Osteoblast (primary cell): ENCODE data around the gene MARVELD3. TPM values are rescaled to one million over a fixed set of nuclear protein-coding genes. Genes with fewer than 3 reads are reported as not detected.
"Not testable (repeated sequence)": the region's sequence is repeated elsewhere in the genome, so short reads cannot be mapped to it uniquely, and the experiment has no call there.

Source experiments
- DNase-seq: peaks from one replicate; pipeline ENCODE4 v3.0.0; 2011; ENCODE audit warnings: low spot score, mixed read lengths; ENCODE audit not compliant: insufficient read length; ENCODE audit errors: missing footprints
- H2AFZ ChIP-seq: 2 replicates; pipeline ENCODE4 v1.6.0; 2011; ENCODE audit warnings: mild to moderate bottlenecking, low read length
- H3K27ac ChIP-seq: 2 replicates; pipeline ENCODE4 v1.5.1; 2011; ENCODE audit warnings: mild to moderate bottlenecking, low read depth, low read length, moderate library complexity
- H3K27me3 ChIP-seq: 2 replicates; pipeline ENCODE4 v1.6.0; 2012; ENCODE audit warnings: mild to moderate bottlenecking, control low read depth, inconsistent platforms, low read length, moderate library complexity; ENCODE audit not compliant: insufficient read depth
- H3K36me3 ChIP-seq: 2 replicates; pipeline ENCODE4 v1.5.1; 2011; ENCODE audit warnings: mild to moderate bottlenecking, low read length, control low read depth, moderate library complexity; ENCODE audit not compliant: insufficient read depth
- H3K4me1 ChIP-seq: 2 replicates; pipeline ENCODE4 v1.5.1; 2011; ENCODE audit warnings: mild to moderate bottlenecking, low read length, control low read depth, moderate library complexity; ENCODE audit not compliant: insufficient read depth
- H3K4me2 ChIP-seq: 2 replicates; pipeline ENCODE4 v1.6.0; 2011; ENCODE audit warnings: mild to moderate bottlenecking, low read length; ENCODE audit not compliant: insufficient read depth
- H3K4me3 ChIP-seq: fragments of 200-600 bp; sonication (generic); 3 replicates; pipeline ENCODE4 v1.5.1; 2012; ENCODE audit warnings: mild to moderate bottlenecking, low read length, inconsistent platforms; ENCODE audit not compliant: insufficient read depth
- H3K79me2 ChIP-seq: 2 replicates; pipeline ENCODE4 v1.6.0; 2012; ENCODE audit warnings: mild to moderate bottlenecking, low read length, control low read depth, inconsistent platforms; ENCODE audit not compliant: insufficient read depth
- H3K9me3 ChIP-seq: 2 replicates; pipeline ENCODE4 v1.5.1; 2011; ENCODE audit warnings: low read depth, low read length, control low read depth
- H4K20me1 ChIP-seq: 2 replicates; pipeline ENCODE4 v1.6.0; 2012; ENCODE audit warnings: mild to moderate bottlenecking, low read length, control low read depth; ENCODE audit not compliant: insufficient read depth
- total RNA-seq: library from RNA; depleted of rRNA; stranded (reverse); fragments of >200 nt; gene quantifications from 2 replicates; pipeline ENCODE4 v1.2.3, GENCODE V29; 2012
- TF ChIP-seq, protein P1 (sequence below): IDR thresholded peaks from 2 replicates; pipeline ENCODE4 v1.5.1; 2011; ENCODE audit warnings: mild to moderate bottlenecking, low read depth, low read length, moderate library complexity; ENCODE audit errors: extremely low read depth

Gene MARVELD3
- total RNA-seq, 1 donor, result 0.36 TPM

DNA sequence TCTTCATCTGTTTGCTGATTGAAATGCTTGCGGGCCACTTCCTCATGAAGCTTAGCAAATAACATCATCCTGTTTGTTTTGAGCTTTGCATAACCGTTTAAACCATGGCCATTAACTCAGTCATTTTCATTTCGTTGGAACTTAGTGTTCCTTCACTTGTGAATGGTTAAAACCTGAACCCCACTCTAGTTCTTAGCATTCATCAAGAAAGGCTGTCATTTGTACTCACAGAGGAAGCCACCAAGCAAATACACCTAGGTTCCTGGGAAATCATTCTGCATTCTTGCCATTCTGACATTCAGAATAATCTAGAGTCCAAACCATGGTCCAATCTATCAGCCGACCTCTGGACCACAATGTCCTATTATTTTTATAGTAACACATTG is 40.7 kb upstream of the MARVELD3 start:
- Histone ChIP-seq H3K79me2 (no peaks in the 10 kb centered on the region), H3K4me1 (no peaks in the 10 kb centered on the region), H3K4me3 (no peak overlapping the region), H3K27ac (no peak overlapping the region), H3K27me3 (peaks cover 11% of the 10 kb centered on the region), H3K36me3 (no peaks in the 10 kb centered on the region), H2AFZ (no peak overlapping the region), H3K4me2 (no peak overlapping the region), H3K9me3 (no peaks in the 10 kb centered on the region), H4K20me1 (no peaks in the 10 kb centered on the region)
- DNase-seq, result no peak
- TF ChIP-seq, protein P1, sequence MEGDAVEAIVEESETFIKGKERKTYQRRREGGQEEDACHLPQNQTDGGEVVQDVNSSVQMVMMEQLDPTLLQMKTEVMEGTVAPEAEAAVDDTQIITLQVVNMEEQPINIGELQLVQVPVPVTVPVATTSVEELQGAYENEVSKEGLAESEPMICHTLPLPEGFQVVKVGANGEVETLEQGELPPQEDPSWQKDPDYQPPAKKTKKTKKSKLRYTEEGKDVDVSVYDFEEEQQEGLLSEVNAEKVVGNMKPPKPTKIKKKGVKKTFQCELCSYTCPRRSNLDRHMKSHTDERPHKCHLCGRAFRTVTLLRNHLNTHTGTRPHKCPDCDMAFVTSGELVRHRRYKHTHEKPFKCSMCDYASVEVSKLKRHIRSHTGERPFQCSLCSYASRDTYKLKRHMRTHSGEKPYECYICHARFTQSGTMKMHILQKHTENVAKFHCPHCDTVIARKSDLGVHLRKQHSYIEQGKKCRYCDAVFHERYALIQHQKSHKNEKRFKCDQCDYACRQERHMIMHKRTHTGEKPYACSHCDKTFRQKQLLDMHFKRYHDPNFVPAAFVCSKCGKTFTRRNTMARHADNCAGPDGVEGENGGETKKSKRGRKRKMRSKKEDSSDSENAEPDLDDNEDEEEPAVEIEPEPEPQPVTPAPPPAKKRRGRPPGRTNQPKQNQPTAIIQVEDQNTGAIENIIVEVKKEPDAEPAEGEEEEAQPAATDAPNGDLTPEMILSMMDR, result no peak

DNA sequence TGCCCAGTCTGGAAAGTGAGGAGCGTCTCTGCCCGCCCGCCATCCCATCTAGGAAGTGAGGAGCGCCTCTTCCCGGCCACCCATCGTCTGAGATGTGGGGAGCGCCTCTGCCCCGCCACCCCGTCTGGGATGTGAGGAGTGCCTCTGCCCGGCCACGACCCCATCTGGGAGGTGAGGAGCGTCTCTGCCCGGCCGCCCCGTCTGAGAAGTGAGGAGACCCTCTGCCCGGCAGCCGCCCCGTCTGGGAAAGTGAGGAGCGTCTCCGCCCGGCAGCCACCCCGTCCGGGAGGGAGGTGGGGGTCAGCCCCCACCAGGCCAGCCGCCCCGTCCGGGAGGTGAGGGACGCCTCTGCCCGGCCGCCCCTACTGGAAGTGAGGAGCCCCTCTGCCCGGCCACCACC is 36.6 kb upstream of the MARVELD3 start:
- H2AFZ ChIP-seq, H3K36me3 ChIP-seq, H3K9me3 ChIP-seq, H4K20me1 ChIP-seq, H3K4me3 ChIP-seq, H3K27ac ChIP-seq, H3K27me3 ChIP-seq, DNase-seq, H3K79me2 ChIP-seq, H3K4me1 ChIP-seq, H3K4me2 ChIP-seq: not testable (repeated sequence)

DNA sequence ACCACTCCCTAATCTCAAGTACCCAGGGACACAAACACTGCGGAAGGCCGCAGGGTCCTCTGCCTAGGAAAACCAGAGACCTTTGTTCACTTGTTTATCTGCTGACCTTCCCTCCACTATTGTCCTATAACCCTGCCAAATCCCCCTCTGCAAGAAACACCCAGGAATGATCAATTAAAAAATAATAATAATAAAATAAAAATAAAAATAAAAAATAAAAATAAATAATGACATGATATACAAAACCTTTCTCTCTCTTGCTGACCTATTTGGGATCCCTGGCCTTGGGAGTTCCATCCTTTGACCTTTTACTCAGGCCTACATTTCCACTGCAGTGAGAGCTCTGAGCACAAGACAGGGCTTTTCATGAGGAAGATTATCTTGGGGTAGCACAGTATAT is 35.9 kb upstream of the MARVELD3 start:
- not testable (repeated sequence) for H3K4me1 ChIP-seq, H3K9me3 ChIP-seq, H3K4me2 ChIP-seq, H4K20me1 ChIP-seq, H3K27ac ChIP-seq, DNase-seq, H3K27me3 ChIP-seq, H2AFZ ChIP-seq, H3K4me3 ChIP-seq, H3K36me3 ChIP-seq, H3K79me2 ChIP-seq

DNA sequence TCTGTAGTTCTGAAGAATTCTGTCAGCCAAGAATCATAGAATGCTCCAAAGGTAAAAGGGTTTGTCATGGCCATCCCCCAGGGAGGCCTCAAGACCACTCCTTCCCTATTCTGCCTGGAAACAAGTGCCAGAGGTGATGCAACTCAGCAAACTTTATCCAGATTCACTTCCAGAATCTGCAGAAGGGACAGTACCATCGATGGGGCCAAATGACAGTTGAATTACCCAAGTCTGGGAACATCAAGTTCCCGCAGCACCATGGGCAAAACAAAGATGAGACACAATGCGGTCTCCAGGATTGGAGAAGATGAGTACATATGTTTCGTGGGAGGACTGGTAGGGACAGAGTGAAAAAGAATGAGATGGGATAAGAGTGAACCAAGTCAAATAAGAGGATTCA is 35.4 kb upstream of the MARVELD3 start:
- H3K4me1 ChIP-seq, result no peaks in the 10 kb centered on the region
- H3K9me3 ChIP-seq, result no peaks in the 10 kb centered on the region
- no peak overlapping the region for H3K4me2 ChIP-seq
- no peaks in the 10 kb centered on the region for H3K27me3 ChIP-seq
- no peak for DNase-seq
- H2AFZ ChIP-seq, result no peak overlapping the region
- no peak overlapping the region for H3K4me3 ChIP-seq
- TF ChIP-seq, protein P1, result no peak
- no peak overlapping the region for H3K27ac ChIP-seq
- H3K36me3 ChIP-seq, result no peaks in the 10 kb centered on the region
- H3K79me2 ChIP-seq, result no peaks in the 10 kb centered on the region
- H4K20me1 ChIP-seq, result no peaks in the 10 kb centered on the region

DNA sequence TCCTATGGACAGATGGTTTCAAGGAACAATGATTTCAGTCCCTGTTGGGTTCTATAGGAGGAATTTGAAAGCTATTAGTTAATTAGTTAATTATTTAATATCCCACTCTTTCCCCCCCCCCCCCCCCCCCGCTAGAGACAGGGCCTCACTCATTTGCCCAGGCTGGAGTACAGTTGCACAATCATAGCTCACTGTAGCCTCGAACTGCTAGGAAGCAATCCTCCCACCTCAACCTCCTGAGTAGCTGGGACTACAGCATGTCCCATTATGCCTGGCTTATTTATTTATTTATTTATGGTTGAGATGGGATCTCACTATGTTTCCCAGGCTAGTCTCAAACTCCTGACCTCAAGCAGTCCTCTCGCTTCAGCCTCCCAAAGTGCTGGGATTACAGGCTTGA is 34.1 kb upstream of the MARVELD3 start:
- DNase-seq, result no peak

More for the DNA sequence above, 34.1 kb upstream of the MARVELD3 start:
- H3K79me2 ChIP-seq, result no peaks in the 10 kb centered on the region
- no peak overlapping the region for H3K4me3 ChIP-seq
- H2AFZ ChIP-seq, result no peak overlapping the region
- H4K20me1 ChIP-seq, result no peaks in the 10 kb centered on the region
- H3K27ac ChIP-seq, result no peak overlapping the region
- no peak overlapping the region for H3K4me2 ChIP-seq
- H3K27me3 ChIP-seq, result no peaks in the 10 kb centered on the region
- no peaks in the 10 kb centered on the region for H3K9me3 ChIP-seq
- TF ChIP-seq, protein P1, result no peak
- H3K4me1 ChIP-seq, result no peaks in the 10 kb centered on the region
- H3K36me3 ChIP-seq, result no peaks in the 10 kb centered on the region
